ENCODE measurements around the gene ANXA10.

ANXA10 gene

DNA sequence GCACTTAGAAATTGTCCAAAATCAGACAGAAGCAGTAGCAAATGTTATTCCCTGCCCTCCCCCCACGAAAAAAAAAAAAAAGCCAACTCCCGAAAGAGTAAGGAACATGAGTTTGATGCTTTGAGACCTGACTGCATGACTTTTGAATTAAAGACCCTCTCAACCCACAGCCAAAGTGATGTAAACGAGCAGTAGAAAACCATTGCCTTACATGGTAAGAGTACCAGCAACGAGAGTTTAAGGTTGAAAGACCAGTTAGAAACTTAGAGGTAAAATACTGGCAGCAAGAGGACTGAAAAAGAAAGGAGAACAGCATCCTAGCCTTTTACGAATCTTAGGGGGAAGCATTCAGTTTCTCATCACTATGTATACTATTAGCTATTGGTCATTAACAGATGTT lies 10.0 kb upstream of the ANXA10 start:
- H3K4me3 ChIP-seq (ENCODE audit: control insufficient read depth, low read depth, low read length), result no peak overlapping the region
- TF ChIP-seq CTCF (IDR thresholded peaks at IDR 0.05; ENCODE audit: control insufficient read depth, insufficient read depth, low read depth, low read length, missing control alignments), result no peak
- DNase-seq (ENCODE audit: low read depth), result no peak

DNA sequence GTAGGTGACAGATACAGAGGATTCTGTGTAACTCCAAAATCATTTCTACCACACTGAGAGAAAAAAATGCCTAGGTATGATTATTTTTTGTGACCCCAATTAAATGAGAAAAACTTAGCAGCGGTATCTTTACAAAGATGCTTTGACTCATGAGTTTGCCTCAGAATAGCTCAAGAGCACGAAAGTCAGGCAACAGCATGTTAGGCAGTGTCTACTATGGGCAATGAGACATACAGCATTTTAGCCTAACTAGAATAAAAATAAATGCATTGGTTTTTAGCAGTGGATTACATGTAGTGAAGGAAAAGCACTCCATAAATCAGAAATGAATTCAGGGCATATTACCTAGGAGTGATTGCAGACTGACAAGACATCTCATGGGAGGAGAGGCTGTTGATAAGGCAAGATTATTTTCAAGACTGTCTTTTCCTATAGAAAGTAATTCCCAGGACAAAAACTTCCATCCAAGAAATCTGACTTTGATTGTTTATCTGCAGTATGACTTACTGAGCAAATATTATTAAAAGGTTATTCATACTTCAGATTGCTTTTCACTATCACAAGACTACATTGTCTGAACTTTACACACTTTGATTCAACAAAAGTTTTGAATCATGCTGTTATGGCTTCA lies 3.6 kb downstream of the ANXA10 start:
- H3K4me3 ChIP-seq (ENCODE audit: control insufficient read depth, low read depth, low read length), result no peak overlapping the region
- no peak for DNase-seq (ENCODE audit: low read depth)
- TF ChIP-seq CTCF (IDR thresholded peaks at IDR 0.05; ENCODE audit: control insufficient read depth, insufficient read depth, low read depth, low read length, missing control alignments), result no peak

DNA sequence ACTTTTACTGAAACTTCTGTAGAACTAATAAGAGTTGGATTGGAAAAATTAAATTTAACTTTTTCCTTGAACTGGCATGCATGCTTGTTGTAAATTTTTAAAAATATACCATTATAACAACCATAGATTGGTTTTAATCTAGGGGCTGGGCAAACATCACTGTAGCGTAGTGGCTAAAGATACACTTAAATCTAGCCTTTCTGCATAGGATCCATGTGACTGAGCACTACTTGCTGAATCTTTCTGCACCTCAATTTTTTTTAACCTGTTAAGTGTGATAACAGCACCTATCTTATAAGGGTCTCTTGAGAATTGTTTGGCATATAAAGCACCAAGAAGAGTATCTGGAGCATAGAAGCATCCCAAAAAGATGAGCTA lies 4.1 kb downstream of the ANXA10 start:
- TF ChIP-seq CTCF (IDR thresholded peaks at IDR 0.05; ENCODE audit: control insufficient read depth, insufficient read depth, low read depth, low read length, missing control alignments), result no peak
- no peak for DNase-seq (ENCODE audit: low read depth)
- H3K4me3 ChIP-seq (ENCODE audit: control insufficient read depth, low read depth, low read length), result no peak overlapping the region

DNA sequence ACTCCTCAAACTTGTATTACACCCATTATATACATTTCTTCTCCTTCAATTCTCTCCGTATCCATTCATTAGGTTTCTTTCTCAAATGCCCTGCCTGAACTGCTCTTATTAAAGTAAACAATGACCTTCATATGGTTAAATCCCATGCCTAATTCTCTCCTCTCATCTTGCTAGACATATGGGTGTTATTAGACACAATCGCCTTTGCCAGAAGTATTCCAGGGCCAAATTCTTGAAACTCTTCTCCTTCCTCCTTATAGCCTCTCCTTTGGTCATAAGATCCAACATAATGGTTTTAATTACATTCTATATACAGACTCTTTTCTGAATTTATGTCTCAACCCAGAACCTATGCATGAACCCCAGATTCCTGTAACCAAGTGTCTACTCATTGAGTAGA lies 4.8 kb downstream of the ANXA10 start:
- no peak for TF ChIP-seq CTCF (IDR thresholded peaks at IDR 0.05; ENCODE audit: control insufficient read depth, insufficient read depth, low read depth, low read length, missing control alignments)
- DNase-seq (ENCODE audit: low read depth), result no peak
- H3K4me3 ChIP-seq (ENCODE audit: control insufficient read depth, low read depth, low read length), result no peak overlapping the region

DNA sequence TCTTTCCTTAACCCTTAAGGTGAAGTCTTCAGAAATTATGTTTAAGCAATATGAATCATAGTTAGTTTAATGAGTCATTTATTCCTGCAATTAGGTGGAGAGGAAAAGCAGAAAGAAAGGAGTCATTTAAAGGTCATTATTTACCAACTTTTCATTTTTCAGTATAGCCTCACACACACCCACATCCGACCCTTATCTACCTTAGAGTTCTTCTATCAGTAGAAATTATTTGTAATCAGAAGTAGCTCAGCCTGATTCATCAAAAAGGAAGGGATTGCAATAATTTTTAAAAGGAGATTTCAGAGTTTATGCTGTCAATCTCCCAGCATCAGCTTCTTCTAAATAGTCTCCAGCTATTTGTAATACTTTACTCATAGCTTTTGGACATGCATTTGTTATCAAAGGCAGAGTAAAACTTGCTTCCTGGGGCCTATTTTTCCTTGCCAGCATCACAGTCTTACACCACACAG lies 5.9 kb downstream of the ANXA10 start:
- no peak for TF ChIP-seq CTCF (IDR thresholded peaks at IDR 0.05; ENCODE audit: control insufficient read depth, insufficient read depth, low read depth, low read length, missing control alignments)
- DNase-seq (ENCODE audit: low read depth), result no peak
- no peak overlapping the region for H3K4me3 ChIP-seq (ENCODE audit: control insufficient read depth, low read depth, low read length)

- no peak overlapping the region for H3K4me3 ChIP-seq (ENCODE audit: control insufficient read depth, low read depth, low read length)
- no peak for TF ChIP-seq CTCF (IDR thresholded peaks at IDR 0.05; ENCODE audit: control insufficient read depth, insufficient read depth, low read depth, low read length, missing control alignments)
- no peak for DNase-seq (ENCODE audit: low read depth)
Observed at GRCh38 chr4:168099195-168099594, 6.9 kb downstream of the ANXA10 start.

DNA sequence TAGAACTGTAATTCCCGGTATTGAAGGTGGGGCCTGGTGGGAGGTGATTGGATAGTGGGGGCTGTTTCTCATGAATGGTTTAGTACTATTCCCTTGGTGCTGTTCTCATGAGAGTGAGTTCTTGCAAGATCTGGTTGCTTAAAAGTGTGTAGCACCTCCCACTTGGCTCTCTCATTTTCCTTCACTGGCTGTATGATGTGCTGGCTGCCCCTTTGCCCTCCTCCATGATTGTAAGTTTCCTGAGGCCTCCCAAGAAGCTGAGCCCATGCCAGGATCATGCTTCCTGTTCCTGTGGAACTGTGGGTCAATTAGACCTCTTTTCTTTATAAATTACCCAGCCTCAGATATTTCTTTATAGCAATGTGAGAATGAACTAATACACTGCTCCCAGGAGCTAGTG lies 8.7 kb downstream of the ANXA10 start:
- H3K4me3 ChIP-seq (ENCODE audit: control insufficient read depth, low read depth, low read length), result no peak overlapping the region
- no peak for TF ChIP-seq CTCF (IDR thresholded peaks at IDR 0.05; ENCODE audit: control insufficient read depth, insufficient read depth, low read depth, low read length, missing control alignments)
- DNase-seq (ENCODE audit: low read depth), result no peak

Measured in AG09309 (cell line).